ENCODE data around the gene LARGE1.

The LARGE1 gene

GRCh38 chr22:33555814-33556522 is 364.3 kb downstream of the LARGE1 start:
- no peaks in the 10 kb centered on the region for H3K27me3 ChIP-seq (replicated peaks)
- no peak overlapping the region for H3K4me3 ChIP-seq (ENCODE audit: low read depth, low read length)
- no peaks in the 10 kb centered on the region for H3K36me3 ChIP-seq (replicated peaks)
- no peak for DNase-seq
- in situ Hi-C loops (cut with HindIII; ENCODE audit: low pct_ligation_motif_present, low sequenced_read_pairs), result no loop called here
- TF ChIP-seq CTCF (IDR thresholded peaks at IDR 0.05; ENCODE audit: low read depth, low read length, missing control alignments), result no peak
- no peak overlapping the region for H3K27ac ChIP-seq

GRCh38 chr22:33553493-33553892 is 366.8 kb downstream of the LARGE1 start:
- Histone ChIP-seq H3K27me3 (replicated peaks) (no peaks in the 10 kb centered on the region), H3K4me3 (ENCODE audit: low read depth, low read length) (no peak overlapping the region), H3K36me3 (replicated peaks) (no peaks in the 10 kb centered on the region), H3K27ac (no peak overlapping the region)
- in situ Hi-C loops (cut with HindIII; ENCODE audit: low pct_ligation_motif_present, low sequenced_read_pairs), result no loop called here
- no peak for DNase-seq
- no peak for TF ChIP-seq CTCF (IDR thresholded peaks at IDR 0.05; ENCODE audit: low read depth, low read length, missing control alignments)

- H3K27ac ChIP-seq, result no peak overlapping the region
- no peak for TF ChIP-seq CTCF (IDR thresholded peaks at IDR 0.05; ENCODE audit: low read depth, low read length, missing control alignments)
- in situ Hi-C loops (cut with HindIII; ENCODE audit: low pct_ligation_motif_present, low sequenced_read_pairs), result no loop called here
- peak; percentile 67 for DNase-seq
- no peaks in the 10 kb centered on the region for H3K36me3 ChIP-seq (replicated peaks)
- H3K4me3 ChIP-seq (ENCODE audit: low read depth, low read length), result no peak overlapping the region
- no peaks in the 10 kb centered on the region for H3K27me3 ChIP-seq (replicated peaks)
These were observed 375.6 kb downstream of the LARGE1 start for GRCh38 chr22:33544707-33545106.

- in situ Hi-C loops (cut with HindIII; ENCODE audit: low pct_ligation_motif_present, low sequenced_read_pairs), result no loop called here
- no peaks in the 10 kb centered on the region for H3K27me3 ChIP-seq (replicated peaks)
- H3K36me3 ChIP-seq (replicated peaks), result no peaks in the 10 kb centered on the region
- H3K27ac ChIP-seq, result no peak overlapping the region
- no peak for DNase-seq
- no peak for TF ChIP-seq CTCF (IDR thresholded peaks at IDR 0.05; ENCODE audit: low read depth, low read length, missing control alignments)
- H3K4me3 ChIP-seq (ENCODE audit: low read depth, low read length), result no peak overlapping the region
These were observed 377.6 kb downstream of the LARGE1 start for GRCh38 chr22:33542722-33543121.

- in situ Hi-C loops (cut with HindIII; ENCODE audit: low pct_ligation_motif_present, low sequenced_read_pairs), result no loop called here
- no peaks in the 10 kb centered on the region for H3K36me3 ChIP-seq (replicated peaks)
- H3K4me3 ChIP-seq (ENCODE audit: low read depth, low read length), result no peak overlapping the region
- no peak overlapping the region for H3K27ac ChIP-seq
- H3K27me3 ChIP-seq (replicated peaks), result no peaks in the 10 kb centered on the region
- TF ChIP-seq CTCF (IDR thresholded peaks at IDR 0.05; ENCODE audit: low read depth, low read length, missing control alignments), result no peak
- peak; percentile 28 for DNase-seq
These were observed 378.1 kb downstream of the LARGE1 start for GRCh38 chr22:33542153-33542552.

Data from brain microvascular endothelial cell (primary cell).